GM10248 (cell line): ENCODE measurements around the gene DAB1.

Experiments
- CTCF ChIA-PET: fragments of 300-600 bp; sonication (Branson Sonifier 250); formaldehyde crosslinking; extraction: SDS; loops from one replicate; lab custom pipeline; 2021; ENCODE audit warnings: antibody characterized with exemption; lab: Yijun Ruan, JAX
- POLR2A ChIA-PET: fragments of 350-650 bp; sonication (Branson Sonifier 250); formaldehyde crosslinking; extraction: SDS; loops from one replicate; lab custom pipeline; 2020; ENCODE audit warnings: antibody characterized with exemption; lab: Yijun Ruan, JAX
- DNase-seq: peaks from one replicate; pipeline ENCODE4 v3.0.0; 2012; ENCODE audit errors: extremely low spot score
- TF ChIP-seq, protein P1 (sequence below): IDR thresholded peaks from 2 replicates; pipeline ENCODE4 v1.5.1; 2012; ENCODE audit warnings: mild to moderate bottlenecking, low read depth; ENCODE audit errors: extremely low read depth, missing control alignments, control extremely low read depth

The DAB1 gene

GRCh38 chr1:57040811-57041210, 383.0 kb downstream of the DAB1 start:
- ChIA-PET POLR2A (no interaction called here), CTCF (no interaction called here)
- DNase-seq, result no peak
- TF ChIP-seq, protein P1, sequence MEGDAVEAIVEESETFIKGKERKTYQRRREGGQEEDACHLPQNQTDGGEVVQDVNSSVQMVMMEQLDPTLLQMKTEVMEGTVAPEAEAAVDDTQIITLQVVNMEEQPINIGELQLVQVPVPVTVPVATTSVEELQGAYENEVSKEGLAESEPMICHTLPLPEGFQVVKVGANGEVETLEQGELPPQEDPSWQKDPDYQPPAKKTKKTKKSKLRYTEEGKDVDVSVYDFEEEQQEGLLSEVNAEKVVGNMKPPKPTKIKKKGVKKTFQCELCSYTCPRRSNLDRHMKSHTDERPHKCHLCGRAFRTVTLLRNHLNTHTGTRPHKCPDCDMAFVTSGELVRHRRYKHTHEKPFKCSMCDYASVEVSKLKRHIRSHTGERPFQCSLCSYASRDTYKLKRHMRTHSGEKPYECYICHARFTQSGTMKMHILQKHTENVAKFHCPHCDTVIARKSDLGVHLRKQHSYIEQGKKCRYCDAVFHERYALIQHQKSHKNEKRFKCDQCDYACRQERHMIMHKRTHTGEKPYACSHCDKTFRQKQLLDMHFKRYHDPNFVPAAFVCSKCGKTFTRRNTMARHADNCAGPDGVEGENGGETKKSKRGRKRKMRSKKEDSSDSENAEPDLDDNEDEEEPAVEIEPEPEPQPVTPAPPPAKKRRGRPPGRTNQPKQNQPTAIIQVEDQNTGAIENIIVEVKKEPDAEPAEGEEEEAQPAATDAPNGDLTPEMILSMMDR, result no peak

DNA sequence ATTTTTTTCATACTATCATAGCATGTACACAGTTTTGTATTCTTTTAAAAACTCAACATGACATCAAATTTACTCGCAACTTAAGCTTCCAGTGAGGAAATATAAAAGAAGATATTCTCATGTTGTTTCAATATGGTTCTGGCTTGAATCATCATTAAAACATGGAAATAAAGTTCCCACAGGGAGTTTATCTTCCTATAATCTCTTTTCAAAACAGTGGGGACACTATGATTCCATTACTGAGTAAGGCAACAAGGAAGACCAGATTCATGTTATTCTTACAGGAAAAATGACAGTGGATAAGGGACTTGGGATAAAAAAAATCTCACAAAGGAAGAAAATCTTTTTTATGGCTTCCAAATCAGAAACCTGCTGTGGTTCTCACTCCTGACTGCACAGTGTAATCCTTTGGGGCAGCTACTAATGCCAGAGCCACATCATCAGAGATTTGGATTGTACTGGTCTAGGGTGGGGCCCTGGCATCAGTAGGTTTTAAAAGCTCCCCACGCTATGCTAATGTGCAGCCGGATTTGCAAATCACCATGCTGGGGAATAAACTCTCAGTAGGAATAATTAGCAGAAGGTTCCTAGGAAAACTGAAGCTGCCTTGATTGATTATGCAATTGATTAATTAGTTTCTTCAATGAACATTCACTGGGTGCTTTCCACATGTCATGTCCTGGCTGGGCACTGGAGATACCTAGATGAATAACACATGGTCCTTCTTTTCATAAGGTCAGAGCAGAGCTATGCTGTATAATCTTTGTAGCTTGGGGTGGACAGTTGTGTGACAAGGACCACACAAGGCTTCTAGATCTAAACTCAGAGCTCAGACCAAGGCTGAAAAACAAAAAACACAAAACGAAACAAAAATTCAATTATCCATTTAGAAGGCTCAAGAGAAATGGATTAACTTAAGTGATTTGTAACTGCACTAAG, 386.9 kb downstream of the DAB1 start:
- CTCF ChIA-PET, result interaction anchor here (1.3 kb wide), 1 partner anchor 14 kb away, joined by 4 read pairs; no protein-coding TSS in a partner anchor
- TF ChIP-seq, protein P1, result no peak
- POLR2A ChIA-PET, result no interaction called here
- DNase-seq, result no peak

DNA sequence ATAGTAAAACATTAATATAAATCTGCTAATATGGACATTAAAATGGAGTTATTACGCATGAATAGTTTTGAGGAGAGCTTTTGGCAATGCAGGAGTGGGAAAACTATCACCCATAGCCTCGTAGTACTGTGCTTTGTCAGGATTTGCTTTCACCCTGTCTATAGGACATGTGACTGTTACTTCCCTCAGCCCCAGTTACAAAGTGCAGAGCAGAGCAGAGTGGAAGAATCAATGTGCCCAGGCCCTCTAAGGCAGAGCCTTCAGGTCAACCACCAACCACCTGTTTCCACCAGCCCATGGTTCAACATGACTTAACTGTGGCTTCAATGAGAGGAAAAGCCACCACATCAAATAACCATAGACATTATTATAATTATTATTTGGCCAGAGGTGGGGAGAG, 389.1 kb downstream of the DAB1 start:
- TF ChIP-seq, protein P1, result no peak
- no peak for DNase-seq
- ChIA-PET CTCF (no interaction called here), POLR2A (no interaction called here)

GRCh38 chr1:57033222-57034001, 390.4 kb downstream of the DAB1 start:
- CTCF ChIA-PET, result no interaction called here
- TF ChIP-seq, protein P1, result no peak
- no peak for DNase-seq
- POLR2A ChIA-PET, result no interaction called here

- ChIA-PET CTCF (no interaction called here), POLR2A (no interaction called here)
- TF ChIP-seq, protein P1, result no peak
- DNase-seq, result no peak
Observed at GRCh38 chr1:57026624-57027354, 397.1 kb downstream of the DAB1 start.

DNA sequence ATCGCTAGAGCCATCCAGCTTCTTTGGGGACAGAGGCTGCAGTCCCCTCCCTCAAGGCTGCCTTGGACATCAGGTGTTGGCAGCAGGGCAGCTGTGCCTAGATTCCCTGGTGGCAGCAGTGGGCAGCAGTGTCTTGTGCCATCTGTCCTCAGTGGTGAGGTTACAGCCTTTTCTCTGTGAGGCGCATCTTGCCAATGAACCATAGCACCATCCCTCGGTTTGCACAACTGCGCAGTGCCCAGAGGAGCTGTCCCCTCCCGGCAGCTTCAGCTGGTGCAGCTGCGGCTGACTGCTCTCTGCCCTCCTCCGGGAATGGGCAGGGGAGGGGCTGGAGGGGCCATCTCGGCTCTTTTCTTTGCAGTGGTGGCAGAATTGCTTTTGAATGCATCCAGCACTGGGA, 399.0 kb downstream of the DAB1 start:
- ChIA-PET POLR2A (no interaction called here), CTCF (no interaction called here)
- DNase-seq, result no peak
- TF ChIP-seq, protein P1, result no peak
